Endothelial cell of umbilical vein (primary cell): ENCODE data around the gene ZNF460. TPM values are rescaled to one million over a fixed set of nuclear protein-coding genes. Genes with fewer than 3 reads are reported as not detected.
A peak's percentile ranks its signal among the peaks of the same experiment; 100 is the strongest.

Experiments used
- Bru-seq: library from RNA; stranded (reverse); fragments of 400-500 nt; gene quantifications from one replicate; lab custom pipeline; 2021; lab: Mats Ljungman, UMichigan
- BruChase-seq, 2 experiments: library from RNA; stranded (reverse); fragments of 400-500 nt; gene quantifications; one replicate each; lab custom pipeline; 2021; lab: Mats Ljungman, UMichigan
- BruUV-seq: library from RNA; stranded (reverse); fragments of 400-500 nt; replicated peaks from 2 replicates; lab custom pipeline; 2021; lab: Mats Ljungman, UMichigan
- CTCF ChIA-PET: fragments of 300-600, 350-600 bp; sonication (Branson Sonifier 250); formaldehyde crosslinking; loops from one replicate; lab custom pipeline; 2021; ENCODE audit warnings: antibody characterized with exemption, inconsistent platforms; lab: Charles Lee
- POLR2A ChIA-PET: fragments of 300-600, 350-600 bp; sonication (Branson Sonifier 250); formaldehyde crosslinking; loops from one replicate; lab custom pipeline; 2021; ENCODE audit warnings: antibody characterized with exemption, inconsistent platforms; lab: Charles Lee
- DNase-seq: peaks from one replicate; pipeline ENCODE4 v3.0.0-alpha.2; 2011; ENCODE audit warnings: low read depth, low spot score
- FAIRE-seq: peaks from 2 replicates; lab custom pipeline; 2011; peaks lifted over from hg19 to GRCh38; lab: Jason Lieb, UNC
- H2AFZ ChIP-seq: 2 replicates; pipeline ENCODE4 v1.6.0; 2012; ENCODE audit warnings: low read depth, low read length, control low read depth, inconsistent platforms
- H3K27ac ChIP-seq: 2 replicates; pipeline ENCODE4 v1.5.1; 2011; ENCODE audit warnings: low read depth, mild to moderate bottlenecking, control low read depth, low read length, moderate library complexity; ENCODE audit not compliant: insufficient read depth
- H3K27me3 ChIP-seq, 2 experiments: 2 replicates each; pipeline versions ENCODE4 v1.6.0 to v1.6.1; 2011; ENCODE audit warnings: low read length in 2 of 2, mixed read lengths in 1 of 2; ENCODE audit not compliant: control insufficient read depth in 2 of 2, insufficient read depth in 2 of 2
- H3K36me3 ChIP-seq, 2 experiments: 2 replicates in 1 of 2; 3 replicates in 1 of 2; pipeline ENCODE4 v1.5.1; 2011; ENCODE audit warnings: low read length in 2 of 2, mild to moderate bottlenecking in 1 of 2, moderate library complexity in 1 of 2; ENCODE audit not compliant: control insufficient read depth in 2 of 2, insufficient read depth in 2 of 2; ENCODE audit errors: extremely low read depth in 1 of 2
- H3K4me1 ChIP-seq: 3 replicates; pipeline ENCODE4 v1.5.1; 2011; ENCODE audit warnings: mild to moderate bottlenecking, low read length; ENCODE audit not compliant: control insufficient read depth, insufficient read depth; ENCODE audit errors: extremely low read depth
- H3K4me2 ChIP-seq: 2 replicates; pipeline ENCODE4 v1.6.1; 2011; ENCODE audit warnings: low read length, control low read depth, mixed read lengths; ENCODE audit not compliant: insufficient read depth
- H3K4me3 ChIP-seq, 3 experiments: fragments of 200-600 bp in 1 of 3; sonication (generic), shearing (Covaris generic) in 1 of 3; replicated peaks in 1 of 3; 2 replicates each; pipeline ENCODE4 v1.5.1; 2011 to 2016; ENCODE audit warnings: control low read depth in 3 of 3, low read length in 3 of 3, mild to moderate bottlenecking in 2 of 3, inconsistent platforms in 1 of 3, low read depth in 1 of 3, moderate library complexity in 1 of 3; ENCODE audit not compliant: insufficient read depth in 1 of 3
- H3K79me2 ChIP-seq: 2 replicates; pipeline ENCODE4 v1.6.0; 2012; ENCODE audit warnings: low read length, inconsistent platforms; ENCODE audit not compliant: control insufficient read depth, insufficient read depth
- H3K9ac ChIP-seq: replicated peaks from 2 replicates; pipeline ENCODE3; 2011; ENCODE audit warnings: low read length, control low read depth; ENCODE audit not compliant: insufficient read depth; ENCODE audit errors: extremely low read depth
- H3K9me1 ChIP-seq: replicated peaks from 3 replicates; pipeline ENCODE4 v1.6.0; 2011; ENCODE audit warnings: mild to moderate bottlenecking, low read length; ENCODE audit not compliant: control insufficient read depth, insufficient read depth; ENCODE audit errors: extremely low read depth
- H3K9me3 ChIP-seq: replicated peaks from 2 replicates; pipeline ENCODE4 v1.5.1; 2012; ENCODE audit warnings: low read length, inconsistent platforms; ENCODE audit not compliant: control insufficient read depth, insufficient read depth
- H4K20me1 ChIP-seq: replicated peaks from 2 replicates; pipeline ENCODE3; 2011; ENCODE audit warnings: mild to moderate bottlenecking, low read length; ENCODE audit not compliant: control insufficient read depth, insufficient read depth; ENCODE audit errors: extremely low read depth
- FOS ChIP-seq: IDR thresholded peaks from 2 replicates; pipeline ENCODE4 v1.6.1; 2011; ENCODE audit warnings: mild to moderate bottlenecking, low read length, moderate library complexity, borderline replicate concordance; ENCODE audit not compliant: insufficient read depth
- JUN ChIP-seq: IDR thresholded peaks from 2 replicates; pipeline ENCODE4 v1.6.1; 2011; ENCODE audit warnings: borderline replicate concordance, low read depth; ENCODE audit not compliant: insufficient read length, insufficient read depth
- MAX ChIP-seq: IDR thresholded peaks from 2 replicates; pipeline ENCODE4 v1.6.1; 2011; ENCODE audit not compliant: insufficient read depth, insufficient read length
- MYC ChIP-seq: IDR thresholded peaks from one replicate; pipeline ENCODE4 v1.6.1; 2011; ENCODE audit warnings: mild to moderate bottlenecking, low read depth, low read length
- POLR2AphosphoS5 ChIP-seq: IDR thresholded peaks from 2 replicates; pipeline ENCODE4 v1.6.1; 2012; ENCODE audit warnings: low read depth, mild to moderate bottlenecking, control low read depth, low read length, moderate library complexity; ENCODE audit not compliant: insufficient read depth
- dilution Hi-C: fragments of 300-500 bp; cut with MboI; formaldehyde crosslinking; loops from one replicate; pipeline ENCODE4 v1.15.0; 2019; ENCODE audit warnings: low sequenced_read_pairs; ENCODE audit not compliant: extremely low pct_ligation_motif_present
- intact Hi-C: fragments of 100-400 bp; cut with micrococcal nuclease; formaldehyde crosslinking; loops from one replicate; pipeline ENCODE4 v1.10.0; 2022
- long read RNA-seq: library from polyadenylated mRNA; stranded (forward); transcript quantifications from one replicate; pipeline ENCODE4 v2.0.0, GENCODE V29; 2021
- polyA minus RNA-seq, 3 experiments: library from RNA; depleted of rRNA, polyadenylated mRNA; stranded (reverse); fragments of >200 nt; gene quantifications; 1 replicate in 1 of 3; 2 replicates in 2 of 3; pipeline ENCODE4 v1.2.3, GENCODE V29; 2011
- polyA plus RNA-seq, 4 experiments: library from polyadenylated mRNA; depleted of rRNA in 3 of 4; stranded (reverse) in 3 of 4; unstranded in 1 of 4; fragments of >200 nt; gene quantifications; 2 replicates each; pipeline versions ENCODE4 v1.2.1 to v1.2.3, GENCODE V29; 2011 to 2012; ENCODE audit warnings: missing spikeins in 1 of 4
- total RNA-seq: library from RNA; stranded (reverse); gene quantifications from 2 replicates; pipeline ENCODE4 v1.2.3, GENCODE V29; 2021

Gene ZNF460
- total RNA-seq (26.9 and 29.3 TPM in 2 replicates), polyA plus RNA-seq (4.1 and 4.5 TPM in 2 replicates), polyA minus RNA-seq (124 and 134 TPM in 2 replicates), Bru-seq, nascent RNA (percentile 88 among the genes with signal in this experiment), BruChase-seq, experiment 1, labeled RNA remaining after a 6-hour chase (percentile 94 among the genes with signal in this experiment), BruChase-seq, experiment 2, labeled RNA remaining after a 2-hour chase (percentile 95 among the genes with signal in this experiment)
- 4.3 and 5.2 TPM in 2 replicates for polyA plus RNA-seq (2011; cell fraction: cytosol; rRNA removed)
- 19.8 and 21.9 TPM in 2 replicates for polyA plus RNA-seq (2011; cell fraction: nucleus; rRNA removed)
- 1.2 and 1.7 TPM in 2 replicates for polyA plus RNA-seq (2012)
- polyA minus RNA-seq (2011; cell fraction: cytosol; rRNA and poly(A)+ RNA removed), result 46.5 TPM
- polyA minus RNA-seq (2011; cell fraction: nucleus; rRNA and poly(A)+ RNA removed), result 73.6 and 115 TPM in 2 replicates
- long read RNA-seq, partial matches to known transcripts, result 0 of 3 reads
- long read RNA-seq, other reads (novel, unspliced or antisense), result 1 of 3 reads

- Histone ChIP-seq H3K79me2 (peaks cover 48% of the 10 kb centered on the region), H3K9me3 (no peaks in the 10 kb centered on the region), H3K9me1 (no peaks in the 10 kb centered on the region), H3K36me3 (peaks cover 9 to 14% of the 10 kb centered on the region in 2 experiments), H4K20me1 (peaks cover 2% of the 10 kb centered on the region), H3K9ac (peak within 1 kb of the TSS; percentile 96), H3K27ac (peak within 1 kb of the TSS; percentile 90), H3K4me1 (peaks cover 20% of the 10 kb centered on the region), H3K27me3 (no peaks in the 10 kb centered on the region), H3K4me2 (peak within 1 kb of the TSS; percentile 77), H3K4me3 (peak within 1 kb of the TSS; percentile 67 to 77 (median 72)), H2AFZ (peak within 1 kb of the TSS; percentile 72)
- peak; percentile 88 for FAIRE-seq
- CTCF ChIA-PET, result no interaction called here
- TF ChIP-seq MAX (peak; percentile 46), MYC (no peak), FOS (no peak), JUN (peak; percentile 79), POLR2AphosphoS5 (peak; percentile 82)
- intact Hi-C loops (loop anchor here (1.0 to 5.0 kb wide), 5 partner anchors 40 to 109 kb away; partner anchors contain the start of genes TRAPPC2B, ZNF304, ZNF543 and ZNF547), dilution Hi-C loops (no loop called here)
- POLR2A ChIA-PET, result no interaction called here
- DNase-seq, result peak; percentile 98
- BruUV-seq, result TSS peak; percentile 35
Measured at GRCh38 chr19:57280165-57280961, at the start of gene ZNF460. Gene ZNF460, plus strand, starts transcription at chr19:57280485. Its CDS starts 322 bp downstream, at chr19:57280807.
